ENCODE data around the gene RABGEF1.
A peak's percentile ranks its signal among the peaks of the same experiment; 100 is the strongest.
"Not testable (repeated sequence)": the region's sequence is repeated elsewhere in the genome, so short reads cannot be mapped to it uniquely, and the experiment has no call there.

Gene RABGEF1

DNA sequence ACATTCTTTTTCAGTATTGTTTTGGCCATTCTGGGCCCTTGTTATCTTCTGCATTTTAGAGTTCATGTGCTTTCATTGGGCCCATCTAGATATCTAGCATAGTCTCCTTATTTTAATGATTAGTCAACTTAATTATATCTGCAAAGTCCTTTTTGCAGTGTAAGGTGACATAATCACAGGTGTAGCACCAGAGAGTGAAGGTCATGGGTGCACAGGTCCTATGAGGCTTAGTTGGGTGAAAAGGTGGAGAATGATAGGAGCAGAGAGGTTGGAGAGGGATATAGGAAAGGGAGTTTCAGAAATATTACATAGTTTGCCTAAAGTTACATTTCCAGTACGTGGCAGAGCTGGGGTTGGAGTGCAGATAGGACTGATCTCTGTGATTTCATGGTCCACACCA, 24.4 kb downstream of the RABGEF1 start:
- not testable (repeated sequence) for H3K4me2 ChIP-seq (ENCODE audit: low read length); H3K14ac ChIP-seq (ENCODE audit: low read length); H4K12ac ChIP-seq (ENCODE audit: low read depth, low read length); H3K79me1 ChIP-seq (ENCODE audit: low read length); DNase-seq; H3K23ac ChIP-seq (ENCODE audit: low read length); H3K79me2 ChIP-seq (ENCODE audit: control insufficient read depth, insufficient read depth, low read length, poor library complexity); H3K4me1 ChIP-seq (ENCODE audit: control insufficient read depth in 1 of 2, insufficient read depth in 2 of 2, low read length in 2 of 2); H2AK5ac ChIP-seq (ENCODE audit: low read length); H3K4ac ChIP-seq (ENCODE audit: low read depth, low read length); H2BK5ac ChIP-seq (ENCODE audit: low read depth, low read length, poor library complexity); H3K36me3 ChIP-seq (ENCODE audit: control insufficient read depth in 1 of 2, insufficient read depth in 2 of 2, low read length in 2 of 2); H2BK12ac ChIP-seq (ENCODE audit: low read length); H3K9ac ChIP-seq (ENCODE audit: low read length); H3K18ac ChIP-seq (ENCODE audit: low read length); H3K9me3 ChIP-seq (ENCODE audit: insufficient read depth, low read depth, low read length); H3K27me3 ChIP-seq (ENCODE audit: insufficient read depth, low read length); H4K91ac ChIP-seq (ENCODE audit: low read depth, low read length); H2AFZ ChIP-seq (ENCODE audit: insufficient read depth, low read length, poor library complexity); H3K4me3 ChIP-seq (ENCODE audit: low read depth, low read length); H3K27ac ChIP-seq (ENCODE audit: low read depth, low read length); H4K8ac ChIP-seq (ENCODE audit: low read depth, low read length); H2BK120ac ChIP-seq (ENCODE audit: insufficient read depth, low read length, poor library complexity)
- WGBS (ENCODE audit: extremely low coverage, insufficient coverage, insufficient read length): no CpG with 5 or more reads among the region's 1 CpG

- no CpG with 5 or more reads among the region's 6 CpGs for WGBS (ENCODE audit: extremely low coverage, insufficient coverage, insufficient read length)
- not testable (repeated sequence) for H3K4me1 ChIP-seq (ENCODE audit: control insufficient read depth in 1 of 2, insufficient read depth in 2 of 2, low read length in 2 of 2); H3K27ac ChIP-seq (ENCODE audit: low read depth, low read length); H3K4ac ChIP-seq (ENCODE audit: low read depth, low read length); H3K79me2 ChIP-seq (ENCODE audit: control insufficient read depth, insufficient read depth, low read length, poor library complexity); H2AFZ ChIP-seq (ENCODE audit: insufficient read depth, low read length, poor library complexity); H3K23ac ChIP-seq (ENCODE audit: low read length); H3K4me2 ChIP-seq (ENCODE audit: low read length); H3K27me3 ChIP-seq (ENCODE audit: insufficient read depth, low read length); H3K4me3 ChIP-seq (ENCODE audit: low read depth, low read length); H3K9me3 ChIP-seq (ENCODE audit: insufficient read depth, low read depth, low read length); H2BK12ac ChIP-seq (ENCODE audit: low read length); H3K79me1 ChIP-seq (ENCODE audit: low read length); H2AK5ac ChIP-seq (ENCODE audit: low read length); H2BK120ac ChIP-seq (ENCODE audit: insufficient read depth, low read length, poor library complexity); H3K14ac ChIP-seq (ENCODE audit: low read length); DNase-seq; H4K91ac ChIP-seq (ENCODE audit: low read depth, low read length); H3K36me3 ChIP-seq (ENCODE audit: control insufficient read depth in 1 of 2, insufficient read depth in 2 of 2, low read length in 2 of 2); H4K12ac ChIP-seq (ENCODE audit: low read depth, low read length); H4K8ac ChIP-seq (ENCODE audit: low read depth, low read length); H2BK5ac ChIP-seq (ENCODE audit: low read depth, low read length, poor library complexity); H3K18ac ChIP-seq (ENCODE audit: low read length); H3K9ac ChIP-seq (ENCODE audit: low read length)
Observed at GRCh38 chr7:66765322-66766025, 24.9 kb downstream of the RABGEF1 start.

DNA sequence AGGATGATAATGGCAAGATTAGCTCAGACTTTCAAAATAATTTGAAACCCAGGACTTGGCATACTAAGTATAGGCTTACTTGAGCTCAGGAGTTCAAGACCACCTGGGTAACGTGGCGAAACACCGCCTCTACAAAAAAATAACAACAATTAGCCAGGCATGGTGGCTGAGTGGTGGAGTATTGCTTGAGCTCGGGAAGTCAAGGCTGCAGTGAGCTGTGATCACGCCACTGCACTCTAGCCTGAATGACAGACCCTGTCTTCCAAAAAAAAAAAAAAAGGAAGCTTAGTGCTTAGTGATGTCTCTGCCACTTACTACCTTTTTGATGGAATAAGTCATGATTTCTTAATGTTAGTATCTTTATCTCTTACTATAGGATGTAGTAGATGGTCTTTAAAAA, 25.5 kb downstream of the RABGEF1 start:
- Histone ChIP-seq H2BK120ac (ENCODE audit: insufficient read depth, low read length, poor library complexity) (no peak overlapping the region), H2BK12ac (ENCODE audit: low read length) (no peak overlapping the region), H3K9me3 (ENCODE audit: insufficient read depth, low read depth, low read length) (no peaks in the 10 kb centered on the region), H3K4me2 (ENCODE audit: low read length) (no peak overlapping the region), H3K79me2 (ENCODE audit: control insufficient read depth, insufficient read depth, low read length, poor library complexity) (peaks cover 2% of the 10 kb centered on the region), H3K79me1 (ENCODE audit: low read length) (no peaks in the 10 kb centered on the region), H3K14ac (ENCODE audit: low read length) (no peak overlapping the region), H3K4ac (ENCODE audit: low read depth, low read length) (no peak overlapping the region), H3K27me3 (ENCODE audit: insufficient read depth, low read length) (no peaks in the 10 kb centered on the region), H4K91ac (ENCODE audit: low read depth, low read length) (no peak overlapping the region), H3K4me3 (ENCODE audit: low read depth, low read length) (no peak overlapping the region), H2AFZ (ENCODE audit: insufficient read depth, low read length, poor library complexity) (no peak overlapping the region), H3K9ac (ENCODE audit: low read length) (no peak overlapping the region), H3K27ac (ENCODE audit: low read depth, low read length) (no peak overlapping the region), H2AK5ac (ENCODE audit: low read length) (no peak overlapping the region), H3K23ac (ENCODE audit: low read length) (no peak overlapping the region), H2BK5ac (ENCODE audit: low read depth, low read length, poor library complexity) (no peak overlapping the region), H3K18ac (ENCODE audit: low read length) (no peak overlapping the region), H3K36me3 (ENCODE audit: control insufficient read depth in 1 of 2, insufficient read depth in 2 of 2, low read length in 2 of 2) (peaks cover 0 to under 1% of the 10 kb centered on the region in 2 experiments), H4K12ac (ENCODE audit: low read depth, low read length) (no peak overlapping the region), H3K4me1 (ENCODE audit: control insufficient read depth in 1 of 2, insufficient read depth in 2 of 2, low read length in 2 of 2) (peaks cover 0 to 2% of the 10 kb centered on the region in 2 experiments), H4K8ac (ENCODE audit: low read depth, low read length) (no peak overlapping the region)
- WGBS (ENCODE audit: extremely low coverage, insufficient coverage, insufficient read length): no CpG with 5 or more reads among the region's 5 CpGs
- DNase-seq: no peak

DNA sequence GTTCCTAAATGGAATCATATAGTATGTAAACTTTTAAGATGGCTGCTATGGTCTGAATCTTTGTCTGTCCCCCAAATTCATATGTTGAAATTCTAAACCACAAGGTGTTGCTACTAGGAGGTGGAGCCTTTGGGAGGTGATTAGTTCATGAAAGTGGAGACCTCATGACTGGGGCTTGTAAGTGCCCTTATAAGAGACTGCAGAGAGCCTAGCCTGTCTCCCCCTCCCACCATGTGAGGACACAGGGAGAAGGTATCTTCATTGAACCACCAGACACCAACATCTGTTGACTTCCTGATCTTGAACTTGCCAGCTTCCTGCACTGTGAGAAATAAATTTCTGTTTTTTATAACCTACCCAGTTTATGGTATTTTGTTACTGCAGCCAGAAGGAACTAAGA, 27.0 kb downstream of the RABGEF1 start:
- not testable (repeated sequence) for H2BK5ac ChIP-seq (ENCODE audit: low read depth, low read length, poor library complexity); H2BK120ac ChIP-seq (ENCODE audit: insufficient read depth, low read length, poor library complexity); H4K91ac ChIP-seq (ENCODE audit: low read depth, low read length); H4K8ac ChIP-seq (ENCODE audit: low read depth, low read length); H2AK5ac ChIP-seq (ENCODE audit: low read length); H3K14ac ChIP-seq (ENCODE audit: low read length); H3K4me1 ChIP-seq (ENCODE audit: control insufficient read depth in 1 of 2, insufficient read depth in 2 of 2, low read length in 2 of 2); H4K12ac ChIP-seq (ENCODE audit: low read depth, low read length); H3K79me2 ChIP-seq (ENCODE audit: control insufficient read depth, insufficient read depth, low read length, poor library complexity); H3K4me2 ChIP-seq (ENCODE audit: low read length); DNase-seq; H3K23ac ChIP-seq (ENCODE audit: low read length); H3K36me3 ChIP-seq (ENCODE audit: control insufficient read depth in 1 of 2, insufficient read depth in 2 of 2, low read length in 2 of 2); H2AFZ ChIP-seq (ENCODE audit: insufficient read depth, low read length, poor library complexity); H3K79me1 ChIP-seq (ENCODE audit: low read length); H3K27ac ChIP-seq (ENCODE audit: low read depth, low read length); H2BK12ac ChIP-seq (ENCODE audit: low read length); H3K9me3 ChIP-seq (ENCODE audit: insufficient read depth, low read depth, low read length); H3K9ac ChIP-seq (ENCODE audit: low read length); H3K4ac ChIP-seq (ENCODE audit: low read depth, low read length); H3K27me3 ChIP-seq (ENCODE audit: insufficient read depth, low read length); H3K4me3 ChIP-seq (ENCODE audit: low read depth, low read length)
- H3K18ac ChIP-seq (ENCODE audit: low read length): peak overlapping the region; percentile 71

Data from trophoblast cell (in vitro differentiated cells and primary cell).